GM13976 (cell line): Measurements from ENCODE around the gene ENTHD1.
"Not testable (repeated sequence)": the region's sequence is repeated elsewhere in the genome, so short reads cannot be mapped to it uniquely, and the experiment has no call there.

ENCODE experiments used
- DNase-seq: peaks from one replicate; pipeline ENCODE4 v3.0.0; 2012; ENCODE audit warnings: low spot score
- in situ Hi-C: fragments of 300-500 bp; cut with MboI; formaldehyde crosslinking; loops from one replicate; pipeline ENCODE4 v1.12.0; 2022; ENCODE audit warnings: low sequenced_read_pairs, mixed read lengths, inconsistent platforms; ENCODE audit not compliant: unreplicated experiment
- TF ChIP-seq, protein P1 (sequence below): IDR thresholded peaks from 2 replicates; pipeline ENCODE4 v1.5.1; 2012; ENCODE audit warnings: borderline replicate concordance, mild to moderate bottlenecking; ENCODE audit not compliant: insufficient read depth; ENCODE audit errors: extremely low read depth, missing control alignments, control extremely low read depth

The ENTHD1 gene

DNA sequence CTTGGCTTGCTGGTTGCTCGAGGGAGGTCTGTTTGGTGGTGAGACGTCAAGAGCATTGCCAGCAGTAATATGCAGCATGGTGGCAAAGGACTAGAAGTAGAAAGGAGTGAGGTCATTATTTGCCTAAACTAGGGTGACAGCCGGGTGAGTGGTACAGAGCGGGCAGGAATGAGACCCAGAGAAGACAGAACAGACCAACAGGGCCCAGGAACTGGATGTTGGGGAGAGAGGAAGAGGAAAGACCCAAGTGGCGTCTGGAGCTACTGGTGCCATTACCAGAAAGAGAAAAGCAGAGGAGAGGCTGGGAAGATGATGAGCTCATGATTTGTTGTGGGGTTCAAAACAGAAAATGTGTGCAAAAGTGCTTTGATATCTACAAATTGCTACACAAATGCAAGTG lies 158.7 kb downstream of the ENTHD1 start:
- in situ Hi-C loops, result no loop called here
- TF ChIP-seq, protein P1, sequence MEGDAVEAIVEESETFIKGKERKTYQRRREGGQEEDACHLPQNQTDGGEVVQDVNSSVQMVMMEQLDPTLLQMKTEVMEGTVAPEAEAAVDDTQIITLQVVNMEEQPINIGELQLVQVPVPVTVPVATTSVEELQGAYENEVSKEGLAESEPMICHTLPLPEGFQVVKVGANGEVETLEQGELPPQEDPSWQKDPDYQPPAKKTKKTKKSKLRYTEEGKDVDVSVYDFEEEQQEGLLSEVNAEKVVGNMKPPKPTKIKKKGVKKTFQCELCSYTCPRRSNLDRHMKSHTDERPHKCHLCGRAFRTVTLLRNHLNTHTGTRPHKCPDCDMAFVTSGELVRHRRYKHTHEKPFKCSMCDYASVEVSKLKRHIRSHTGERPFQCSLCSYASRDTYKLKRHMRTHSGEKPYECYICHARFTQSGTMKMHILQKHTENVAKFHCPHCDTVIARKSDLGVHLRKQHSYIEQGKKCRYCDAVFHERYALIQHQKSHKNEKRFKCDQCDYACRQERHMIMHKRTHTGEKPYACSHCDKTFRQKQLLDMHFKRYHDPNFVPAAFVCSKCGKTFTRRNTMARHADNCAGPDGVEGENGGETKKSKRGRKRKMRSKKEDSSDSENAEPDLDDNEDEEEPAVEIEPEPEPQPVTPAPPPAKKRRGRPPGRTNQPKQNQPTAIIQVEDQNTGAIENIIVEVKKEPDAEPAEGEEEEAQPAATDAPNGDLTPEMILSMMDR, result no peak
- no peak for DNase-seq

DNA sequence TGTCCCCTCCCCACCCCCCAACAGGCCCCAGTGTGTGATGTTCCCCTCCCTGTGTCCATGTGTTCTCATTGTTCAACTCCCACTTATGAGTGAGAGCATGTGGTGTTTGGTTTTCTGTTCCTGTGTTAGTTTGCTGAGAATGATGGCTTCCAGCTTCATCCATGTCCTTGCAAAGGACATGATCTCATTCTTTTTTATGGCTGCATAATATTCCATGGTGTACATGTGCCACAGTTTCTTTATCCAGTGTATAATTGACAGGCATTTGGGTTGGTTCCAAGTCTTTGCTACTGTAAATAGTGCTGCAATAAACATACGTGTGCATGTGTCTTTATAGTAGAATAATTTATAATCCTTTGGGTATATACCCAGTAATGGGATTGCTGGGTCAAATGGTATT lies 159.5 kb downstream of the ENTHD1 start:
- DNase-seq, in situ Hi-C loops: not testable (repeated sequence)

DNA sequence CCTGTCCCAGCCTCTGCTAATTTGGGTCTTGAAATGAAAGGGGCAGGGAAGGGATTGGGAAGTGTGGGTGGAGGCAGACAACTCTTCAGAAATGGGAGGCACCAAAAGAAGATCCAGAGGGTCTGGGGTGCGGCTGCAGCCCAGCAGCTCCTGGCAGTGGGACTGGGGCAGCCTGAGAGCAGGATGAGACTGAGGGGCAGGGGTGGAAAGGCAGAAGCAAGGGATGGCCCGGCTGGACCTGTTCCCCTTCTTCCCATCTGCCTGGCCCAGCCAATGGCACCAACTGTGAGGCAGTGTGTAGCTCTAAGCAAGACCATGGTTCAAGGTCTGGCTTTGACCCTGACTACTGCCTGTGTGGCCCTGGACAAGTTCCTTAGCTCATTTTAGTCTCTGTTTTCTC lies 160.4 kb downstream of the ENTHD1 start:
- no peak for DNase-seq
- TF ChIP-seq, protein P1, result no peak
- in situ Hi-C loops, result no loop called here

DNA sequence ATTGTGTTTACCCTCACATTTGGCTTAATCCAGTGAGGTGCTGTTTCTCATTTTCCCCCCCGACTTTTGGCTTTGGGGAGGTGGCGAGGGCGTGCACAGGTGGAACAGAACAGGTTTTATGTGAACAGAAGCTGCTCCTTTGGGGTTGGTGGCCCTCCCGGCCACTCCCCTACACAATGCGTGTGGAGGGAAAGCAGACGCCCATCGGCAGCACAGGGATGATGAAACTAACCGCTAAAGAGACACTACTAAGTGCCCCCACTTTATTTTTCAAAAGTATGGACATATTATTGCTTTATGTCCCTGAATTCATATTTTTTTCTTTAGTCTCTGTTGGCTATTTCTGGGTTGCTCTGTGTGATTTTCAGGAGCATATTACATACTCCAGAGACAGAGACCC lies 160.9 kb downstream of the ENTHD1 start:
- TF ChIP-seq, protein P1, result no peak
- DNase-seq, result no peak
- in situ Hi-C loops, result no loop called here

DNA sequence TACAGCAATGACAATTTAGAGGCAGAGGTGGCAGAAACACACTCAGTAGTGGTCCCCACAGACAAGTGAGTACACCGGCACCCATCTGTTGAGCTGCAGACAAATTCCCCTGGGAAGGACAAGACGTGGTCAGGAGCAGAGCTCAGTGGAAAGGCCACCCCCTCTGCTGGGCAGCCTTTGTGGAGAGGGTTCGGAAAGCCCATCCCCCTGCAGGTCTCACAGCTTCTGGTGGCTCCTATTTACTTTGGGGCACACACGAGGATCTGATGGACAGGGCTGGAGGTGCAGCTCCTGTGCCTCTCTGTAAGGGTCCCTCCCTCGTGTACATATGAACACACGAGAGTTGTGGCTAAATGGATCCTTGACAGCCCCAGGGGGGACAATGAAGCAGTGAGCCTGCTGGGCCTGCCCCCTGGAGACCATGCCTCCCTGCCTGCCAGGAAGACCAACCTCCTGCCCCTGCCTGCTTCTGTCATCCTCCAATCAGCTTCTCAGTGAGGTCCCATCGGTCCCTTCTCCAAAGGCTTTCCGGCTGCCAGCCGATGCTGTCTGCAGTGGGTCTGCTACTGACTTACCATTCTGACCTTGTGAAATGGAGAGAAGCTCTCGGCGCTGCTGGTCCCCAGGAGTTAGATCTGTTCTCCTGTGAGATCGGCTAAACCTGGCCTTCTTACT lies 161.5 kb downstream of the ENTHD1 start:
- in situ Hi-C loops, result no loop called here
- TF ChIP-seq, protein P1, result no peak
- DNase-seq, result no peak

DNA sequence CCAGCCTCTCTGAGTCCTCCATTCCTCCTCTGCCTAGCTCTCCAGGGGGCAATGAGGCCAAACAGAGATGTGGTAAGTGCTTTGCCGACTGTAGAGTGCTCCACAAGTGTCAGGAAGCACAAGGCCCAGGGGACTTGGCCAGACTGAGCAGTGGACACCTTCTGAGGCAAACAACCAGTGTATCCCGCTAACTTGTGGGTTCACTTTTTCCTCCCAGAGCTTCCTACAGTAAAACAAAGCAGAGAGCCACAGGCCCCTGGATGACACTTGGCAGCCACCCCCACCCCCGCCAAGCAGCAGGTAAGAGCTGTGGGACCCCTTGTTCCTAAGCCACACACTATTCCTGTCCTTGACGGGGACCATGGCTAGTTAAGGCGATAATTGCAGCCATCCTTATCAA lies 162.1 kb downstream of the ENTHD1 start:
- in situ Hi-C loops, result no loop called here
- TF ChIP-seq, protein P1, result no peak
- no peak for DNase-seq

DNA sequence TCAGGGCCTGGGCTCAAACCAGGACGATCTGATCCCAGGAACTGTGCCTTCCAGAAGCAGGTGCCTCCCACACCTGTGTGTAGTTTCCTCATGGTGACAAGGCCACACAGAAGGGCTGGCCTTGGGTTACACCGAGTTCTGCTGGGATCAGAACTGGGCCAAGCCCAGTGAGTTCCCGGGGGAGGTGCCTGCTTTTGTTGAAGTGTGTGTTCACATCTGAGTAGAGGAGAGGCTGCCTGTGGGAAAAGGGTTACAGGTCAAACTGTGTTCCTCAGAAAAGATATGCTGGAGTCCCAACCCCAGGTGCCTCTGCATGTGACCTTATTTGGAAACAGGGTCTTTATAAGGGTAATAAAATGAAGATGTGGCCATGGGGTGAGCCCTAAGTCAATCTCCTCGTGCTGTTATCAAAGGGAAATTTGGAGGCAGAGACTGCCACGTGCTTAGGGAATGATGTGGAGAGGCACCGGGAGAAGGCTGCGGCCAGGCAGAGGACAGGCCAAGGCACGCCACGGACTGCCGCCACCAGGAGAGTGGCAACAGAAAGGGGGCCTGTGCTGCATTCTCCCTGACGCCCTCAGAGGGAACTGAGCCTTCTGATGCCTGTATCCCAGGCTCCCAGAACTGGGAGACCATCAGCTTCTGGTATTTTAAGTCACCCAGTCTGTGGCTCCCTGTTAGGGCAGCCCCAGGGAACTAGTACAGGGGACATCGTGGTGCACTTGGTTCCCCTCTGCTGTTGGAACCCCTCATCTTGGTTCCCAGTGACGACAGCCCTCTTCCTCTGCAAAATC lies 164.2 kb downstream of the ENTHD1 start:
- TF ChIP-seq, protein P1, result no peak
- in situ Hi-C loops, result no loop called here
- DNase-seq, result peak; percentile 18
